Measurements from ENCODE around the gene STAG3. TPM values are rescaled to one million over a fixed set of nuclear protein-coding genes. Genes with fewer than 3 reads are reported as not detected.

STAG3 gene
- polyA plus RNA-seq, 1 experiment: 0.61 TPM

- DNase-seq (ENCODE audit: low read depth): no peak
- Histone ChIP-seq H3K36me3 (ENCODE audit: control insufficient read depth, insufficient read depth, low read length) (peaks cover 11% of the 10 kb centered on the region), H3K27me3 (ENCODE audit: control insufficient read depth, insufficient read depth, low read length) (no peaks in the 10 kb centered on the region), H3K4me3 (ENCODE audit: low read depth, low read length) (no peak overlapping the region)
- POLR2A ChIA-PET: no interaction called here
- CTCF ChIA-PET: interaction anchor here (0.8 to 1.8 kb wide), 3 partner anchors 8 to 24 kb away, joined by 3 to 6 read pairs (median 3); partner anchors contain the start of gene LAMTOR4
- no peak for TF ChIP-seq CTCF (IDR thresholded peaks at IDR 0.05; ENCODE audit: insufficient read depth, low read depth, low read length)
Observed at GRCh38 chr7:100157069-100157333, 20.7 kb upstream of the STAG3 start.

GRCh38 chr7:100157334-100158228, 20.1 kb upstream of the STAG3 start:
- peak overlapping the region; percentile 62 for H3K4me3 ChIP-seq (ENCODE audit: low read depth, low read length)

GRCh38 chr7:100158229-100159098, 19.3 kb upstream of the STAG3 start, which contains the start of gene TRAPPC14:
TRAPPC14 (minus strand) TSS chr7:100158723; CDS start chr7:100158499, 224 bp downstream.
- Histone ChIP-seq H3K4me3 (ENCODE audit: low read depth, low read length) (peak within 1 kb of the TSS; percentile 62), H3K36me3 (ENCODE audit: control insufficient read depth, insufficient read depth, low read length) (peaks cover 11% of the 10 kb centered on the region), H3K27me3 (ENCODE audit: control insufficient read depth, insufficient read depth, low read length) (no peaks in the 10 kb centered on the region)
- no peak for TF ChIP-seq CTCF (IDR thresholded peaks at IDR 0.05; ENCODE audit: insufficient read depth, low read depth, low read length)
- no peak for DNase-seq (ENCODE audit: low read depth)
- ChIA-PET POLR2A (interaction anchor here (1.0 kb wide), 1 partner anchor 10 kb away, joined by 3 read pairs; the partner anchor contains the start of gene LAMTOR4), CTCF (interaction anchor here (0.6 to 1.0 kb wide), 2 partner anchors 26 to 147 kb away, joined by 3 read pairs; no protein-coding TSS in a partner anchor)

More at GRCh38 chr7:100157334-100158228, 20.1 kb upstream of the STAG3 start:
- POLR2A ChIA-PET: interaction anchor here (1.0 kb wide), 1 partner anchor 9 kb away, joined by 3 read pairs; the partner anchor contains the start of gene LAMTOR4
- peak; percentile 21; the same call in 1 of the 2 replicates for TF ChIP-seq CTCF (IDR thresholded peaks at IDR 0.05; ENCODE audit: insufficient read depth, low read depth, low read length)
- Histone ChIP-seq H3K27me3 (ENCODE audit: control insufficient read depth, insufficient read depth, low read length) (no peaks in the 10 kb centered on the region), H3K36me3 (ENCODE audit: control insufficient read depth, insufficient read depth, low read length) (peaks cover 11% of the 10 kb centered on the region)
- CTCF ChIA-PET: interaction anchor here (0.6 to 1.2 kb wide), 4 partner anchors 9 to 146 kb away, joined by 3 read pairs; partner anchors contain the start of gene LAMTOR4
- no peak for DNase-seq (ENCODE audit: low read depth)

GRCh38 chr7:100159099-100159623, 18.6 kb upstream of the STAG3 start:
- POLR2A ChIA-PET: no interaction called here

More at GRCh38 chr7:100159099-100159623, 18.6 kb upstream of the STAG3 start:
- no peak for DNase-seq (ENCODE audit: low read depth)
- Histone ChIP-seq H3K36me3 (ENCODE audit: control insufficient read depth, insufficient read depth, low read length) (peaks cover 11% of the 10 kb centered on the region), H3K4me3 (ENCODE audit: low read depth, low read length) (peak overlapping the region; percentile 62), H3K27me3 (ENCODE audit: control insufficient read depth, insufficient read depth, low read length) (no peaks in the 10 kb centered on the region)
- no peak for TF ChIP-seq CTCF (IDR thresholded peaks at IDR 0.05; ENCODE audit: insufficient read depth, low read depth, low read length)
- CTCF ChIA-PET: no interaction called here
